ENCODE results near the gene ABCB1. TPM values are rescaled to one million over a fixed set of nuclear protein-coding genes. Genes with fewer than 3 reads are reported as not detected.

Gene ABCB1
- total and polyA plus RNA-seq, 2 of the 8 experiments (the other 6 are each of a cell fraction or from before 2014, with no cell fraction given): 0.51 to 1.2 TPM

DNA sequence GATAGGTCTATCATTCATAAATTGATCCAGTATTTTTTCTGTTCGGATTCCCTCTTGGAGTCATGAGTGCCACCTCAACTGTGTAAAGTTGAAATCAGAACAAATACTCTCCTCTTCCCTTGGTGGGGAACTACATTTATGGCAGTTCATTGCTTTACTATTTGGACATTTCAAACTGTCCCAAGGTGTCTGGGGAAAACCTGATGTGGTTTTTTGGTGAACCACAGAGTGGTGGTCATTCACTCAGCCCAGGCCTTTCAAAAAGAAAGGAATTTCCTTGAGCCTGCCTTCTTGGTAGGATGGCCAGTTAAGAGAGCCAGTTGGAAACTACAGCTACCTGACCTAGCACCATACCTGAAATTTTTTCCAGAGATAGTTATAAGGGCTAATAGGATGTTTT is 59.0 kb downstream of the ABCB1 start (continued):
- TF ChIP-seq NRF1 (IDR thresholded peaks at IDR 0.05; ENCODE audit: low read depth, low read length): no peak

- H3K18ac ChIP-seq (ENCODE audit: extremely low read depth, low read length): no peak overlapping the region
- no peaks in the 10 kb centered on the region for H3K79me1 ChIP-seq (ENCODE audit: low read depth, low read length)
- no peaks in the 10 kb centered on the region for H3K79me2 ChIP-seq (ENCODE audit: control insufficient read depth in 1 of 2, insufficient read depth in 2 of 2, low read length in 2 of 2)
- no peaks in the 10 kb centered on the region for H3K36me3 ChIP-seq (ENCODE audit: control insufficient read depth in 2 of 4, insufficient read depth in 4 of 4, low read length in 3 of 4)
- FAIRE-seq: no peak
- H2AFZ ChIP-seq (ENCODE audit: low read length): no peak overlapping the region
- DNase-seq (ENCODE audit: low read depth in 1 of 2, low spot score in 2 of 2): no peak
- H4K20me1 ChIP-seq (replicated peaks in 1 of 2; ENCODE audit: control insufficient read depth in 1 of 2, insufficient read depth in 2 of 2, low read length in 2 of 2): no peaks in the 10 kb centered on the region
- H2BK12ac ChIP-seq (ENCODE audit: low read depth, low read length): no peak overlapping the region
- no peak overlapping the region for H3K23ac ChIP-seq (ENCODE audit: insufficient read length)
- H4K91ac ChIP-seq (replicated peaks; ENCODE audit: insufficient read length, low read length): no peak overlapping the region
- no peak overlapping the region for H2BK120ac ChIP-seq (replicated peaks; ENCODE audit: low read depth, low read length)
- no peaks in the 10 kb centered on the region for H3K9me3 ChIP-seq (ENCODE audit: insufficient read depth in 2 of 2, low read depth in 1 of 2, low read length in 1 of 2)
- H3K27ac ChIP-seq (ENCODE audit: low read depth, low read length): no peak overlapping the region
- ChIA-PET CTCF (ENCODE audit: partially characterized antibody) (no interaction called here), POLR2A (ENCODE audit: partially characterized antibody) (no interaction called here)
- no peak overlapping the region for H4K8ac ChIP-seq (ENCODE audit: extremely low read depth, insufficient read depth, low read length)
- H4K5ac ChIP-seq (ENCODE audit: insufficient read length, low read depth, low read length): no peak overlapping the region
- H3K56ac ChIP-seq (replicated peaks; ENCODE audit: insufficient read length, low read depth, low read length): no peak overlapping the region
- no peaks in the 10 kb centered on the region for H3K23me2 ChIP-seq (ENCODE audit: low read depth, low read length)
- no peak overlapping the region for H2AK5ac ChIP-seq (ENCODE audit: low read depth, low read length)
- H2BK15ac ChIP-seq (ENCODE audit: low read length): no peak overlapping the region
- no peak overlapping the region for H2BK20ac ChIP-seq (ENCODE audit: low read length)
- no peaks in the 10 kb centered on the region for H3K4me1 ChIP-seq (replicated peaks in 1 of 4; ENCODE audit: control insufficient read depth in 3 of 4, insufficient read depth in 4 of 4, low read length in 3 of 4)
- WGBS, 2 experiments (ENCODE audit: extremely low coverage in 1 of 2, insufficient coverage in 1 of 2, insufficient read length in 1 of 2, insufficient replicate concordance in 2 of 2, low coverage in 1 of 2, low lambda C conversion rate in 2 of 2, missing lambda C conversion rate in 1 of 2): 90% methylated on average over 1 of the region's 1 CpG; no CpG with 5 or more reads in 1 of the 2 experiments
- TF ChIP-seq NANOG (IDR thresholded peaks at IDR 0.05; ENCODE audit: insufficient read depth, low read depth, low read length, poor library complexity, severe bottlenecking): no peak
- TF ChIP-seq TBP (IDR thresholded peaks at IDR 0.05; ENCODE audit: low read depth, low read length): no peak
- TF ChIP-seq GABPA (IDR thresholded peaks at IDR 0.05; ENCODE audit: borderline replicate concordance, insufficient read depth, low read length): no peak
- no peak overlapping the region for H2BK5ac ChIP-seq (ENCODE audit: low read depth, low read length)
- H3K4ac ChIP-seq (replicated peaks; ENCODE audit: insufficient read length, low read depth, low read length): no peak overlapping the region
- H3K27me3 ChIP-seq (replicated peaks in 1 of 4; ENCODE audit: control insufficient read depth in 3 of 4, extremely low read depth in 1 of 4, insufficient read depth in 3 of 4, low read length in 3 of 4): no peaks in the 10 kb centered on the region
- no peak overlapping the region for H3K4me3 ChIP-seq (ENCODE audit: extremely low read depth in 1 of 4, insufficient read depth in 2 of 4, low read depth in 3 of 4, low read length in 4 of 4)
- no peak overlapping the region for H3K14ac ChIP-seq (ENCODE audit: insufficient read length)
- no peak overlapping the region for H3K4me2 ChIP-seq (ENCODE audit: insufficient read depth in 1 of 2, low read depth in 2 of 2, low read length in 2 of 2)
- no peak overlapping the region for H3K9ac ChIP-seq (replicated peaks in 1 of 4; ENCODE audit: extremely low read depth in 1 of 4, low read depth in 3 of 4, low read length in 3 of 4)
Measured at GRCh38 chr7:87538052-87538451, 62.6 kb downstream of the ABCB1 start.
